Neural cell (in vitro differentiated cells): Measurements from ENCODE around the gene KCNAB1.

ENCODE experiments used
- CTCF ChIP-seq: fragments of 450-650 bp; IDR thresholded peaks from 2 replicates; pipeline ENCODE4 v1.5.1; 2014; ENCODE audit warnings: antibody characterized with exemption, mild to moderate bottlenecking, moderate library complexity; ENCODE audit not compliant: poor library complexity, severe bottlenecking
- EZH2 ChIP-seq: fragments of 200-600, 300-800 bp; shearing (Covaris generic), sonication (generic); IDR thresholded peaks from 2 replicates; pipeline ENCODE4 v1.6.1; 2014; ENCODE audit warnings: antibody characterized with exemption, low read length, borderline replicate concordance, mild to moderate bottlenecking; ENCODE audit not compliant: insufficient read depth, poor library complexity, severe bottlenecking
- MXI1 ChIP-seq: fragments of 450-650 bp; conservative IDR thresholded peaks from 2 replicates; pipeline ENCODE4 v1.6.1; 2014; ENCODE audit warnings: antibody characterized with exemption, mild to moderate bottlenecking; ENCODE audit not compliant: poor library complexity, severe bottlenecking
- POLR2AphosphoS5 ChIP-seq: IDR thresholded peaks from 2 replicates; pipeline ENCODE4 v1.6.1; 2012
- RAD21 ChIP-seq: fragments of 450-650 bp; conservative IDR thresholded peaks from 2 replicates; pipeline ENCODE4 v1.6.1; 2014; ENCODE audit warnings: antibody characterized with exemption, mild to moderate bottlenecking, moderate library complexity
- SMC3 ChIP-seq: fragments of 450-650 bp; conservative IDR thresholded peaks from 2 replicates; pipeline ENCODE4 v1.6.1; 2014; ENCODE audit warnings: antibody characterized with exemption, mild to moderate bottlenecking, moderate library complexity; ENCODE audit not compliant: poor library complexity

DNA sequence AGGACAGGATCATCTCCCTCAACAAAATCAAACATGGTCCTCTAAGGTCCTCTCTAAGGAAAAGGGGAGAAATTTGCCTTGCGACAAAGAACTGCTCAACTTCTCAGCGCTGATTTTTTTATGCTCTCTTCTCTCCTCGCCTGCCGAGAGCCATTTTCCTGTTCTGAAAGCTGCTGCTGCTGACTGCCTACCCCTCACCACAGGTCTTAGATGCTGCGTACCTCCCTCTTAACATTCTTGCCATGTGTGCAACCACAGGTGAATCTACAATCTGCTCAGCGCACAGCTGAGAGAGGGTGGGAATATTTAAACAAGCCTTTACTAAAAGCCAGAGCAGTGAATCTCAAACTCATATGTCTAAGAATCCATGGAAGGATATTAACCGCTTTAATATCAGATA is 223.8 kb downstream of the KCNAB1 start:
- TF ChIP-seq CTCF (no peak), MXI1 (no peak), POLR2AphosphoS5 (no peak), SMC3 (no peak), RAD21 (no peak), EZH2 (no peak)
